EL (cell line): ENCODE data around the gene CCDC43.
A peak's percentile ranks its signal among the peaks of the same experiment; 100 is the strongest.
"Not testable (repeated sequence)": the region's sequence is repeated elsewhere in the genome, so short reads cannot be mapped to it uniquely, and the experiment has no call there.

Experiments used
- DNase-seq: peaks from one replicate; pipeline ENCODE4 v3.0.0-alpha.2; 2016

Gene CCDC43

GRCh38 chr17:44666006-44666405 is 23.6 kb downstream of the CCDC43 start:
- no peak for DNase-seq

GRCh38 chr17:44664867-44665266 is 24.7 kb downstream of the CCDC43 start:
- no peak for DNase-seq

- DNase-seq = no peak
Observed at GRCh38 chr17:44663095-44663494, 26.5 kb downstream of the CCDC43 start.

- no peak for DNase-seq
Observed at GRCh38 chr17:44661835-44662234, 27.7 kb downstream of the CCDC43 start.

GRCh38 chr17:44655983-44656710 is 33.4 kb downstream of the CCDC43 start, which contains the start of gene MEIOC:
Gene MEIOC (plus strand): TSS chr17:44656468. CDS start chr17:44656614, 146 bp downstream.
- DNase-seq = peak; percentile 36

GRCh38 chr17:44653954-44654353 is 35.6 kb downstream of the CCDC43 start:
- DNase-seq = no peak

GRCh38 chr17:44653384-44653783 is 36.2 kb downstream of the CCDC43 start:
- DNase-seq = no peak

- DNase-seq = no peak
Observed at GRCh38 chr17:44652727-44653126, 36.8 kb downstream of the CCDC43 start.

- no peak for DNase-seq
Observed at GRCh38 chr17:44651228-44651627, 38.3 kb downstream of the CCDC43 start.

GRCh38 chr17:44648963-44649362 is 40.6 kb downstream of the CCDC43 start:
- no peak for DNase-seq

- no peak for DNase-seq
Observed at GRCh38 chr17:44647736-44648135, 41.8 kb downstream of the CCDC43 start.

GRCh38 chr17:44646280-44646679 is 43.3 kb downstream of the CCDC43 start:
- no peak for DNase-seq

GRCh38 chr17:44645341-44645740 is 44.2 kb downstream of the CCDC43 start:
- no peak for DNase-seq

- no peak for DNase-seq
Observed at GRCh38 chr17:44642834-44643233, 46.7 kb downstream of the CCDC43 start.

GRCh38 chr17:44637066-44637465 is 52.5 kb downstream of the CCDC43 start:
- no peak for DNase-seq

- DNase-seq = peak; percentile 55
Observed at GRCh38 chr17:44636562-44636961, 53.0 kb downstream of the CCDC43 start.

GRCh38 chr17:44634401-44634800 is 55.2 kb downstream of the CCDC43 start:
- not testable (repeated sequence) for DNase-seq

GRCh38 chr17:44633998-44634397 is 55.6 kb downstream of the CCDC43 start:
- no peak for DNase-seq

GRCh38 chr17:44630703-44631102 is 58.9 kb downstream of the CCDC43 start:
- DNase-seq = no peak

GRCh38 chr17:44629314-44629713 is 60.3 kb downstream of the CCDC43 start:
- DNase-seq = no peak

GRCh38 chr17:44628243-44629188 is 61.1 kb downstream of the CCDC43 start:
- no peak for DNase-seq

- DNase-seq = no peak
Observed at GRCh38 chr17:44627513-44628242, 61.9 kb downstream of the CCDC43 start.
